K562 (cell line): ENCODE measurements around the gene CERS2. TPM values are rescaled to one million over a fixed set of nuclear protein-coding genes. Genes with fewer than 3 reads are reported as not detected.
A peak's percentile ranks its signal among the peaks of the same experiment; 100 is the strongest.

Source experiments
- ASH1L ChIP-seq: fragments of 450-650 bp; IDR thresholded peaks from 2 replicates; pipeline ENCODE4 v1.6.1; 2018; ENCODE audit warnings: borderline replicate concordance, mild to moderate bottlenecking, low read depth; ENCODE audit not compliant: partially characterized antibody
- DDX20 ChIP-seq: fragments of 450-650 bp; IDR thresholded peaks from 2 replicates; pipeline ENCODE4 v1.6.1; 2016; ENCODE audit warnings: missing genetic modification characterization, low read depth, mild to moderate bottlenecking, missing compliant biosample characterization, moderate library complexity
- ELF1 ChIP-seq: fragments of 200-800 bp; sonication (Bioruptor generic); IDR thresholded peaks from 2 replicates; pipeline ENCODE4 v1.6.1; 2016; ENCODE audit warnings: missing genetic modification characterization, missing compliant biosample characterization
- ERF ChIP-seq: fragments of 450-650 bp; formaldehyde crosslinking; IDR thresholded peaks from 2 replicates; pipeline ENCODE4 v1.4.0; 2020; ENCODE audit warnings: mild to moderate bottlenecking, mixed read lengths
- FOSL1 ChIP-seq: fragments of 200-800 bp; sonication (Bioruptor generic); conservative IDR thresholded peaks from 2 replicates; pipeline ENCODE4 v1.6.1; 2016; ENCODE audit warnings: missing genetic modification characterization, missing compliant biosample characterization
- HNRNPK ChIP-seq: fragments of 200-400 bp; formaldehyde crosslinking; IDR thresholded peaks from one replicate; pipeline ENCODE4 v1.6.1; 2018; ENCODE audit warnings: mild to moderate bottlenecking, low read depth, low read length; ENCODE audit not compliant: poor library complexity, severe bottlenecking
- HNRNPUL1 ChIP-seq: fragments of 200-400 bp; formaldehyde crosslinking; IDR thresholded peaks from 2 replicates; pipeline ENCODE4 v1.6.1; 2017; ENCODE audit warnings: low read length
- HSF4 ChIP-seq: fragments of 250-450 bp; sonication (Bioruptor Pico); IDR thresholded peaks from 2 replicates; pipeline ENCODE4 v2.1.2; 2022; ENCODE audit warnings: mild to moderate bottlenecking, moderate library complexity, borderline replicate concordance
- JUN ChIP-seq, 2 experiments: sonication (generic) in 1 of 2; formaldehyde crosslinking in 1 of 2; IDR thresholded peaks; 2 replicates each; pipeline versions ENCODE4 v1.6.1 to v1.8.0; 2012 to 2022; ENCODE audit warnings: borderline replicate concordance in 2 of 2, mild to moderate bottlenecking in 2 of 2, improper control_type of control experiment in 1 of 2, low read depth in 1 of 2, low read length in 1 of 2, missing genetic modification reagents in 1 of 2
- KDM4B ChIP-seq, 2 experiments: fragments of 450-650 bp in 1 of 2; sonication (generic) in 1 of 2; IDR thresholded peaks; 2 replicates each; pipeline ENCODE4 v1.6.1; 2016 to 2017; ENCODE audit warnings: borderline replicate concordance in 2 of 2, antibody characterized with exemption in 1 of 2, low read depth in 1 of 2, mild to moderate bottlenecking in 1 of 2
- KLF1 ChIP-seq: fragments of 450-650 bp; IDR thresholded peaks from 2 replicates; pipeline ENCODE4 v1.6.1; 2016; ENCODE audit warnings: missing genetic modification characterization, missing compliant biosample characterization
- MYC ChIP-seq, 2 experiments: fragments of 250-450 bp in 1 of 2; sonication (Bioruptor Pico) in 1 of 2; IDR thresholded peaks; 2 replicates each; pipeline versions ENCODE4 v1.5.1 to v1.6.1; 2012 to 2021; ENCODE audit warnings: low read depth in 2 of 2, borderline replicate concordance in 1 of 2, improper control_type of control experiment in 1 of 2, low read length in 1 of 2, mild to moderate bottlenecking in 1 of 2, moderate library complexity in 1 of 2
- NR3C1 ChIP-seq: sonication (generic); formaldehyde crosslinking; IDR thresholded peaks from 2 replicates; pipeline ENCODE4 v1.8.1; 2022; ENCODE audit warnings: missing genetic modification reagents
- PHF20 ChIP-seq: fragments of 450-650 bp; IDR thresholded peaks from 2 replicates; pipeline ENCODE4 v1.6.1; 2018; ENCODE audit not compliant: partially characterized antibody
- PTRF ChIP-seq: fragments of 450-650 bp; IDR thresholded peaks from 2 replicates; pipeline ENCODE4 v1.6.1; 2016; ENCODE audit warnings: mild to moderate bottlenecking, missing genetic modification characterization, missing compliant biosample characterization
- SMARCA4 ChIP-seq: fragments of 450-650 bp; IDR thresholded peaks from 2 replicates; pipeline ENCODE4 v1.6.1; 2016
- SOX6 ChIP-seq: fragments of 450-650 bp; IDR thresholded peaks from 2 replicates; pipeline ENCODE4 v1.6.1; 2014; ENCODE audit warnings: mild to moderate bottlenecking
- TAF1 ChIP-seq: IDR thresholded peaks from 2 replicates; pipeline ENCODE4 v1.6.1; 2011; ENCODE audit warnings: mild to moderate bottlenecking, low read length, moderate library complexity; ENCODE audit not compliant: insufficient read depth, control insufficient read depth, severe bottlenecking; ENCODE audit errors: extremely low read depth
- XRCC5 ChIP-seq: fragments of 200-400 bp; formaldehyde crosslinking; IDR thresholded peaks from 2 replicates; pipeline ENCODE4 v1.6.1; 2017; ENCODE audit warnings: low read depth, mild to moderate bottlenecking, low read length
- ZNF644 ChIP-seq: fragments of 200-800 bp; sonication (Bioruptor generic); IDR thresholded peaks from 2 replicates; pipeline ENCODE4 v1.6.1; 2016; ENCODE audit warnings: low read depth, missing genetic modification characterization, missing compliant biosample characterization
- ZNF778 ChIP-seq: fragments of 450-650 bp; formaldehyde crosslinking; IDR thresholded peaks from 2 replicates; pipeline ENCODE4 v1.4.0; 2020; ENCODE audit warnings: mild to moderate bottlenecking, moderate library complexity
- polyA plus RNA-seq, 8 experiments: library from polyadenylated mRNA; depleted of rRNA in 4 of 8; stranded (reverse) in 5 of 8; unstranded in 3 of 8; fragments of >200 nt; fragmentation: Nextera tagmentation in 2 of 8; fragmentation: Illumina TruSeq in 1 of 8; extraction: Ambion mirVana in 2 of 8; extraction: Trizol in 1 of 8; gene quantifications; 2 replicates each; pipeline versions ENCODE4 v1.2.1 to v1.2.3, GENCODE V29; 2011 to 2014; ENCODE audit warnings: inconsistent platforms in 1 of 8, missing spikeins in 1 of 8
- total RNA-seq, 7 experiments: library from RNA; depleted of rRNA in 6 of 7; stranded (reverse); fragments of >200 nt in 6 of 7; fragmentation: Illumina TruSeq in 2 of 7; extraction: Trizol in 2 of 7; gene quantifications; 2 replicates each; pipeline versions ENCODE4 v1.2.1 to v1.2.3, GENCODE V29; 2011 to 2021; ENCODE audit warnings: low replicate concordance in 1 of 7
- TF ChIP-seq, protein P1 (sequence below): fragments of 250-450 bp; sonication (Bioruptor Pico); IDR thresholded peaks from 2 replicates; pipeline ENCODE4 v1.4.0; 2020; ENCODE audit warnings: mild to moderate bottlenecking
- TF ChIP-seq, protein P2 (sequence below): IDR thresholded peaks from 2 replicates; pipeline ENCODE4 v1.6.1; 2014; ENCODE audit warnings: antibody characterized with exemption
- TF ChIP-seq, protein P3 (sequence below): fragments of 200-800 bp; sonication (Bioruptor generic); IDR thresholded peaks from 2 replicates; pipeline ENCODE4 v1.6.1; 2017; ENCODE audit warnings: missing genetic modification characterization, missing compliant biosample characterization

The CERS2 gene
- total and polyA plus RNA-seq, 9 of the 15 experiments (the other 6 are each of a cell fraction or from before 2014, with no cell fraction given) = 23.4 to 295 (median 132) TPM

DNA sequence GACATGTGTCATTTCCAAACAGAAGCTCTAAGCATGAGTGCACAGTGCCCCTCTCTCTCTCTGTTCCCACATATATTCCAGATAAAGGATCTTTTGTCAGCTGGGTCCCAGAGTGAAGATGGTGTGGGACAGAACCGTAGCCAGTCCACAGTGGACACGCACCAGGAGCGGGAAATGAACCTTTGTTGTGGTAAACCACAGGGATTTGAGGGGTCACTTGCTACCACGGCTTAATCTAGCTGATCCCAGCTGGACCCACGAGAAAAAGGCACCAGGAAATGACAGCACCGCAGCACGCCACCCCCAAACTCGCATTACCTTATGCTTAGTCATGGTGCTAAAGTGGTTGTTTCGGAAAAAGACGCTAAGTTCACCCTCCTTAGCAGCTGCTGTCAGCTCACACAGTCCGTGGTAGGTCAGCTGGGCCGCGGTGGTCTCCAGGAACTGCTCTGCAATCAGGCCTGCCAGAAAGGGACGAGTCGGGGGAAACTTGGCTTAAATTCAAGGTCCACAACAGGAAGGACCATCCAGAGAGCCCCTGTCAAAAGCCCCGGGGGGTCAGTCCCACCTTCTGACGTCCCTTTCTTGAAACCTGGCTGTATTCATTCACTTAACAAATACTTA, 24.5 kb upstream of the CERS2 start (continued):
- TF ChIP-seq JUN (IDR thresholded peaks at IDR 0.05; ENCODE audit: borderline replicate concordance, low read depth, low read length) (peak; percentile 74; the same call in 1 of the 2 replicates), JUN (CRISPR knock-in tag; IDR thresholded peaks at IDR 0.05; ENCODE audit: borderline replicate concordance) (no peak), NR3C1 (CRISPR knock-in tag) (no peak), ELF1 (tag) (peak; percentile 62), KDM4B (IDR thresholded peaks at IDR 0.05; ENCODE audit: borderline replicate concordance in 2 of 2, low read depth in 1 of 2) (no peak), ZNF644 (tag) (0 out of 2 replicates have a peak, but pooled peaks have one; percentile 26), DDX20 (tag) (no peak), SOX6 (peak; percentile 96), ASH1L (no peak), PHF20 (no peak), HNRNPK (no peak), FOSL1 (peak; percentile 72), XRCC5 (no peak), PTRF (tag) (no peak), ERF (no peak), HSF4 (CRISPR knock-in tag) (no peak), TAF1 (peak; percentile 44), SMARCA4 (peak; percentile 82), MYC (IDR thresholded peaks at IDR 0.05; ENCODE audit: low read depth, low read length) (no peak), MYC (CRISPR knock-in tag; IDR thresholded peaks at IDR 0.05; ENCODE audit: borderline replicate concordance, low read depth) (no peak), HNRNPUL1 (no peak), ZNF778 (CRISPR knock-in tag) (no peak), KLF1 (no peak)
- TF ChIP-seq, protein P1, sequence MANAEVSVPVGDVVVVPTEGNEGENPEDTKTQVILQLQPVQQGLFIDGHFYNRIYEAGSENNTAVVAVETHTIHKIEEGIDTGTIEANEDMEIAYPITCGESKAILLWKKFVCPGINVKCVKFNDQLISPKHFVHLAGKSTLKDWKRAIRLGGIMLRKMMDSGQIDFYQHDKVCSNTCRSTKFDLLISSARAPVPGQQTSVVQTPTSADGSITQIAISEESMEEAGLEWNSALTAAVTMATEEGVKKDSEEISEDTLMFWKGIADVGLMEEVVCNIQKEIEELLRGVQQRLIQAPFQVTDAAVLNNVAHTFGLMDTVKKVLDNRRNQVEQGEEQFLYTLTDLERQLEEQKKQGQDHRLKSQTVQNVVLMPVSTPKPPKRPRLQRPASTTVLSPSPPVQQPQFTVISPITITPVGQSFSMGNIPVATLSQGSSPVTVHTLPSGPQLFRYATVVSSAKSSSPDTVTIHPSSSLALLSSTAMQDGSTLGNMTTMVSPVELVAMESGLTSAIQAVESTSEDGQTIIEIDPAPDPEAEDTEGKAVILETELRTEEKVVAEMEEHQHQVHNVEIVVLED = no peak
- TF ChIP-seq, protein P2, sequence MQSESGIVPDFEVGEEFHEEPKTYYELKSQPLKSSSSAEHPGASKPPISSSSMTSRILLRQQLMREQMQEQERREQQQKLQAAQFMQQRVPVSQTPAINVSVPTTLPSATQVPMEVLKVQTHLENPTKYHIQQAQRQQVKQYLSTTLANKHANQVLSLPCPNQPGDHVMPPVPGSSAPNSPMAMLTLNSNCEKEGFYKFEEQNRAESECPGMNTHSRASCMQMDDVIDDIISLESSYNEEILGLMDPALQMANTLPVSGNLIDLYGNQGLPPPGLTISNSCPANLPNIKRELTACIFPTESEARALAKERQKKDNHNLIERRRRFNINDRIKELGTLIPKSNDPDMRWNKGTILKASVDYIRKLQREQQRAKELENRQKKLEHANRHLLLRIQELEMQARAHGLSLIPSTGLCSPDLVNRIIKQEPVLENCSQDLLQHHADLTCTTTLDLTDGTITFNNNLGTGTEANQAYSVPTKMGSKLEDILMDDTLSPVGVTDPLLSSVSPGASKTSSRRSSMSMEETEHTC = 0 out of 2 replicates have a peak, but pooled peaks have one; percentile 19
- TF ChIP-seq, protein P3, sequence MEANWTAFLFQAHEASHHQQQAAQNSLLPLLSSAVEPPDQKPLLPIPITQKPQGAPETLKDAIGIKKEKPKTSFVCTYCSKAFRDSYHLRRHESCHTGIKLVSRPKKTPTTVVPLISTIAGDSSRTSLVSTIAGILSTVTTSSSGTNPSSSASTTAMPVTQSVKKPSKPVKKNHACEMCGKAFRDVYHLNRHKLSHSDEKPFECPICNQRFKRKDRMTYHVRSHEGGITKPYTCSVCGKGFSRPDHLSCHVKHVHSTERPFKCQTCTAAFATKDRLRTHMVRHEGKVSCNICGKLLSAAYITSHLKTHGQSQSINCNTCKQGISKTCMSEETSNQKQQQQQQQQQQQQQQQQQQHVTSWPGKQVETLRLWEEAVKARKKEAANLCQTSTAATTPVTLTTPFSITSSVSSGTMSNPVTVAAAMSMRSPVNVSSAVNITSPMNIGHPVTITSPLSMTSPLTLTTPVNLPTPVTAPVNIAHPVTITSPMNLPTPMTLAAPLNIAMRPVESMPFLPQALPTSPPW (CRISPR knock-in tag) = peak; percentile 24; the same call in 1 of the 2 replicates
